Adrenal gland (tissue), 5 donors: ENCODE results near the gene PRKN.

ENCODE experiments used
- CTCF ChIP-seq, 6 experiments: fragments of 450-650 bp in 4 of 6; fragments of 200-600 bp in 2 of 6; sonication (generic) in 1 of 6; IDR thresholded peaks; 1 replicate in 5 of 6; 2 replicates in 1 of 6; pipeline versions ENCODE4 v1.5.1 to v1.8.0; 2016 to 2021; ENCODE audit warnings: antibody characterized with exemption in 6 of 6, mild to moderate bottlenecking in 2 of 6, moderate library complexity in 1 of 6
- POLR2A ChIP-seq, 2 donors: fragments of 450-650 bp; IDR thresholded peaks; one replicate each; pipeline ENCODE4 v1.6.1; 2017; ENCODE audit warnings: antibody characterized with exemption in 2 of 2, mild to moderate bottlenecking in 2 of 2, moderate library complexity in 1 of 2
- donor health status: DM: no; HTN: no; CAD: no.

- TF ChIP-seq CTCF (IDR thresholded peaks at IDR 0.05) (no peak), POLR2A (IDR thresholded peaks at IDR 0.05) (no peak)
Observed at GRCh38 chr6:162082520-162082919, 645.0 kb downstream of the PRKN start.
